ENCODE data around the gene GPR65.

Gene GPR65

GRCh38 chr14:87999277-87999676, 5.7 kb upstream of the GPR65 start:
- TF ChIP-seq EZH2phosphoT487 (IDR thresholded peaks at IDR 0.05; ENCODE audit: borderline replicate concordance), result no peak
- TF ChIP-seq, protein P1, sequence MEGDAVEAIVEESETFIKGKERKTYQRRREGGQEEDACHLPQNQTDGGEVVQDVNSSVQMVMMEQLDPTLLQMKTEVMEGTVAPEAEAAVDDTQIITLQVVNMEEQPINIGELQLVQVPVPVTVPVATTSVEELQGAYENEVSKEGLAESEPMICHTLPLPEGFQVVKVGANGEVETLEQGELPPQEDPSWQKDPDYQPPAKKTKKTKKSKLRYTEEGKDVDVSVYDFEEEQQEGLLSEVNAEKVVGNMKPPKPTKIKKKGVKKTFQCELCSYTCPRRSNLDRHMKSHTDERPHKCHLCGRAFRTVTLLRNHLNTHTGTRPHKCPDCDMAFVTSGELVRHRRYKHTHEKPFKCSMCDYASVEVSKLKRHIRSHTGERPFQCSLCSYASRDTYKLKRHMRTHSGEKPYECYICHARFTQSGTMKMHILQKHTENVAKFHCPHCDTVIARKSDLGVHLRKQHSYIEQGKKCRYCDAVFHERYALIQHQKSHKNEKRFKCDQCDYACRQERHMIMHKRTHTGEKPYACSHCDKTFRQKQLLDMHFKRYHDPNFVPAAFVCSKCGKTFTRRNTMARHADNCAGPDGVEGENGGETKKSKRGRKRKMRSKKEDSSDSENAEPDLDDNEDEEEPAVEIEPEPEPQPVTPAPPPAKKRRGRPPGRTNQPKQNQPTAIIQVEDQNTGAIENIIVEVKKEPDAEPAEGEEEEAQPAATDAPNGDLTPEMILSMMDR (conservative IDR thresholded peaks at IDR 0.05; ENCODE audit: low read length), result no peak
- H3K9ac ChIP-seq (ENCODE audit: low read depth, low read length, poor library complexity, severe bottlenecking), result no peak overlapping the region
- no peaks in the 10 kb centered on the region for H3K9me3 ChIP-seq (ENCODE audit: insufficient read depth, low read depth, low read length)
- no peak overlapping the region for H2AFZ ChIP-seq (ENCODE audit: low read length)
- H4K20me1 ChIP-seq (ENCODE audit: insufficient read depth, low read length, poor library complexity, severe bottlenecking), result no peaks in the 10 kb centered on the region
- H3K9me2 ChIP-seq (replicated peaks; ENCODE audit: low read depth, low read length), result no peaks in the 10 kb centered on the region
- H3F3A ChIP-seq (ENCODE audit: low read depth), result no peaks in the 10 kb centered on the region
- no peaks in the 10 kb centered on the region for H3K79me2 ChIP-seq (ENCODE audit: insufficient read depth, low read length)
- no peaks in the 10 kb centered on the region for H3K27me3 ChIP-seq (ENCODE audit: insufficient read depth, low read length, poor library complexity, severe bottlenecking)
- H3K36me3 ChIP-seq (ENCODE audit: insufficient read depth, low read length), result no peaks in the 10 kb centered on the region
- no peak overlapping the region for H3K4me2 ChIP-seq (ENCODE audit: low read depth, low read length, poor library complexity, severe bottlenecking)
- no peak overlapping the region for H3K4me3 ChIP-seq (ENCODE audit: low read length, poor library complexity, severe bottlenecking)
- H3K4me1 ChIP-seq (ENCODE audit: insufficient read depth, low read length, poor library complexity, severe bottlenecking), result peaks cover 62% of the 10 kb centered on the region

DNA sequence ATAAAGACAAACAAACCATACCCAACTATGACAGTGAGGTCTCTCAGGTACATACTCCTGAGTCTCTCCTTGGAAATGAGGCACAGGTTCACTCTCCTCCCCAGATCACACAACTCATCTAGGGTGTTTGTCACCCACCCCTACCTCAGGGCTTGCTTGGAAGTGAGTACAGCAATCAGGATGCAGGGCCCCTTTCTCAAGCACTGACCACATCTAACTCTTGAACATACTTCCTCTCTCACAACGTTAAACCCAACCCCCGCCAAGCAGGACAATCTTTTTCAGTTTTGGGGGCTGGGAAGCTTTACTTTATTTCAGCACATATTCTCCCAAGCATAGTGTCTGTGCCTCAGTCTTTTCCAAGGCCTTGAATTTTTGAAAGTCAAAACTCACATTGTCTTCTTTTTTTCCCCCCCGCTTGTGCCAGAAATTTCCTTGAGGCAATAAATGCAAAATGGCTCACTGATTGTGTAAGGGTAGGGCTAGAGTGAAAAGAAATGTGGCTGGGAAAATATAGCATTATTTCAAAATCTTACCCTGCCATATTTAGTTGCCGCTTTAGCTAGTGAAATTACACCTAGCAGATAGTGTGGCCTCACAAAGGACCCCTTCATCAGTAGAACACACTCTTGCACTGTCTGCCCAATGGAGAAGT, 2.4 kb upstream of the GPR65 start:
- H3K4me3 ChIP-seq (ENCODE audit: low read length, poor library complexity, severe bottlenecking), result peak overlapping the region; percentile 69
- peaks cover 9% of the 10 kb centered on the region for H3K79me2 ChIP-seq (ENCODE audit: insufficient read depth, low read length)
- H2AFZ ChIP-seq (ENCODE audit: low read length), result peak overlapping the region; percentile 50
- H3K27me3 ChIP-seq (ENCODE audit: insufficient read depth, low read length, poor library complexity, severe bottlenecking), result no peaks in the 10 kb centered on the region
- peak overlapping the region; percentile 85 for H3K4me2 ChIP-seq (ENCODE audit: low read depth, low read length, poor library complexity, severe bottlenecking)
- H3K9me3 ChIP-seq (ENCODE audit: insufficient read depth, low read depth, low read length), result no peaks in the 10 kb centered on the region
- no peaks in the 10 kb centered on the region for H3K9me2 ChIP-seq (replicated peaks; ENCODE audit: low read depth, low read length)
- no peaks in the 10 kb centered on the region for H3K36me3 ChIP-seq (ENCODE audit: insufficient read depth, low read length)
- peak overlapping the region; percentile 79 for H3K9ac ChIP-seq (ENCODE audit: low read depth, low read length, poor library complexity, severe bottlenecking)
- peaks cover 61% of the 10 kb centered on the region for H3K4me1 ChIP-seq (ENCODE audit: insufficient read depth, low read length, poor library complexity, severe bottlenecking)
- H3F3A ChIP-seq (ENCODE audit: low read depth), result peaks cover 9% of the 10 kb centered on the region; the same call in 1 of the 2 replicates
- H4K20me1 ChIP-seq (ENCODE audit: insufficient read depth, low read length, poor library complexity, severe bottlenecking), result no peaks in the 10 kb centered on the region
- TF ChIP-seq, protein P1 (conservative IDR thresholded peaks at IDR 0.05; ENCODE audit: low read length), result no peak
- no peak for TF ChIP-seq EZH2phosphoT487 (IDR thresholded peaks at IDR 0.05; ENCODE audit: borderline replicate concordance)

GRCh38 chr14:88003425-88003824, 1.5 kb upstream of the GPR65 start:
- H3K4me1 ChIP-seq (ENCODE audit: insufficient read depth, low read length, poor library complexity, severe bottlenecking), result peaks cover 67% of the 10 kb centered on the region
- H3K27me3 ChIP-seq (ENCODE audit: insufficient read depth, low read length, poor library complexity, severe bottlenecking), result no peaks in the 10 kb centered on the region
- H3K9me2 ChIP-seq (replicated peaks; ENCODE audit: low read depth, low read length), result no peaks in the 10 kb centered on the region
- no peaks in the 10 kb centered on the region for H3K9me3 ChIP-seq (ENCODE audit: insufficient read depth, low read depth, low read length)
- H3F3A ChIP-seq (ENCODE audit: low read depth), result peaks cover 9% of the 10 kb centered on the region; the same call in 1 of the 2 replicates
- H3K9ac ChIP-seq (ENCODE audit: low read depth, low read length, poor library complexity, severe bottlenecking), result peak overlapping the region; percentile 79
- H3K4me3 ChIP-seq (ENCODE audit: low read length, poor library complexity, severe bottlenecking), result no peak overlapping the region
- H3K79me2 ChIP-seq (ENCODE audit: insufficient read depth, low read length), result peaks cover 15% of the 10 kb centered on the region
- no peak for TF ChIP-seq EZH2phosphoT487 (IDR thresholded peaks at IDR 0.05; ENCODE audit: borderline replicate concordance)
- TF ChIP-seq, protein P1 (conservative IDR thresholded peaks at IDR 0.05; ENCODE audit: low read length), result no peak
- peak overlapping the region; percentile 85 for H3K4me2 ChIP-seq (ENCODE audit: low read depth, low read length, poor library complexity, severe bottlenecking)
- no peak overlapping the region for H2AFZ ChIP-seq (ENCODE audit: low read length)
- no peaks in the 10 kb centered on the region for H3K36me3 ChIP-seq (ENCODE audit: insufficient read depth, low read length)
- no peaks in the 10 kb centered on the region for H4K20me1 ChIP-seq (ENCODE audit: insufficient read depth, low read length, poor library complexity, severe bottlenecking)
